Kidney glomerular epithelial cell (primary cell): ENCODE data around the gene SLC39A11.

ENCODE experiments used
- DNase-seq: peaks from one replicate; lab custom pipeline; 2025; lab: John Stamatoyannopoulos, UW

Gene SLC39A11

DNA sequence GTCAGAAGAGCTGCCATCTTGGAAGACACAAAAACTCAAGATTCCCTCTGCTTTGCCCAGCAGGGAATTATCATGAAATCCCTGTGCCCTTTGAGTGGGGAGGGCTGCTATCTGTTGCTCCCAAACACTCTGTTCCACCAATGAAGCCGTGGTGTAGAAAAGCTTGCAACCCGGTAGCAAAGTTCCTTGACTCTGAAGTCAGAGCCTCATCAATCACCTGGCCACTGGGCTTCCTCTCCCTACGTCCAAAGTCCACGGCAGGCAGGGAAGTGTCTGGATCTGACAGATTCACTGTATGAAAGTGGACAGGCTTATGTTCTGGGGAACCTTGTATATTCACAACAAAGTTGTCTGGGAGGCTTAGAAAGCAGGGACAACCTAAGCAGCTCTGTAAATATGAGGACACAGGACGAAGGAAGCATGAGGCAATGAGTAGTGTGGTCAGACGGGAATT lies 343.3 kb downstream of the SLC39A11 start:
- no peak for DNase-seq

DNA sequence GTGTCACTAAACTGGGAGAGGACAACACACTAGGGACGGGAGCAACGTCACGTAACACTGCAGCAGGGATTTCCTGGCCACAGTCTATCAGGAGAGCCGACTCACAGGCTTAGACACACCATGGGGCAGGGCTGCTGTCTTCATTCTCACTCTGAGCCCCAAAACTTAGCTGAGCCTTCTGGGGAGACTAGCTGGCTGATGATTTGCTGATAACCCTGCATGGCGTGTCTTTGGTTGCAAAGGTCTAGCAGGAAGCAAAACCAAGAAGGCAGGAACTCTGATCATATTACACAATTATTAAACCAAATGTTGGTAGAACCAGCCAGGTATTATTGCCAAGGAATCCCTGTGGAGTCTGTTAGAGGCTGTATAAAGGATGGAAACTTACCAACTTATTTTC lies 345.0 kb downstream of the SLC39A11 start:
- DNase-seq = no peak

DNA sequence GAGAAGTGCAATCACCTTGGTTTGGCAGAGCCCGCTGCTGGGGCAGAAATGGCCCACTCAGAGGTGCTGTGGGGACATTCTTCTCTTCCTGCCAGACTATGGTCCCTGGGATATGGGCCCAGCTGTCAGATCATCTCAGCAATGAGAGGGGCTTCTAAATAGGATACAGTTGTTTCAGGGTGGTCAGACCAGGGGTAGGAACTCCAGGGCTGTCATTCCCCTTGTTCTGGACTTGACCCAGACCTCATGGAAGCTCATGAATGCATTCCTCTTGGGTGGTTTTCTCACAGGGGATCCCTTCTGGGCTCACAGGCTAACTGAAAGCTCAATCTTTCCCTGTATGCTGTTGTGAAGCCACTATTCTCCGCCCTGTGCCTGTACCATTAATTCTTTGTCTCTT lies 347.2 kb downstream of the SLC39A11 start:
- no peak for DNase-seq

DNA sequence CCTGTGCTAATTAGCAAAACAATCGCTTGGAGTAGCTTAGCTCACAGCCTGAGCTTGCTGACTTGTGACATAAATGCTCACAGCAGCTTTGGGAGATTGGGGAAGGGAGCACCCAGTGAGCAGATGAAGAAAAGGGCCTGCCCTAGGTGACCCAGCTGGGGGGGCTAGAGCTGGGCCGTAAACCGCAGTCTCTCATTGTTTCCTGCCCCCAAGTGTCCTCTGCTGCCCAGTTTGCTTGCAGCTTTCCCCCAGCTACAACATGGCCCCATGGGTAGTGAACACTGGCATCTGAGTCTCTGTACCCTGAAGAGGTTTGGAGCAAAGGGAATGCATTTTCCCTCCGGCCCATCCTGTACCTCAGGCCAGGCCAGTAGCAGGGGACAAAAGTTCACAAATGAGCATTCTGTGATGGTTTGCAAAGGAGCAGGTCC lies 349.4 kb downstream of the SLC39A11 start:
- no peak for DNase-seq

DNA sequence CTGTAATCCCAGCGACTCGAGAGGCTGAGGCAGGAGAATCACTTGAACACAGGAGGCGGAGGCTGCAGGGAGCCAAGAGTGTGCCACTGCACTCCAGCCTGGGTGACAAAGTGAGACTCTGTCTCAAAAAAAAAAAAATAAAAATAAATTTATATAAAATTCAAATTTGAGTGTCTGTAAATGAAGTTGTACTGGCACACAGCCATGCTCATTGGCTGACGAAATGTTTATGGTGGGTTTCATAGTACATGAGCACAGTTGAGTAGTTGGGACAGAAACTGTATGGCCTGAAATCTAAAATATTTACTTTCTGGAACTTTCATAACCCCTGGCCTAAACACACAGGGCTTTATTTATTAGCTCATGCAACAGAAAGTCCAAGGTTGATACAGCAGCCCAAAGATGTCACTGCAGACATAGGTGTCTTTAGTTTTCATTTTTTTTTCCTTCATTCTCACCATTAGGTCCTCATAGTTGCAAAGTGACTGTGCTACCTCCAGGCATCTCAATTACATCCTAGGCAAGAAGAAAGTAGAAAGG lies 355.3 kb downstream of the SLC39A11 start:
- no peak for DNase-seq

DNA sequence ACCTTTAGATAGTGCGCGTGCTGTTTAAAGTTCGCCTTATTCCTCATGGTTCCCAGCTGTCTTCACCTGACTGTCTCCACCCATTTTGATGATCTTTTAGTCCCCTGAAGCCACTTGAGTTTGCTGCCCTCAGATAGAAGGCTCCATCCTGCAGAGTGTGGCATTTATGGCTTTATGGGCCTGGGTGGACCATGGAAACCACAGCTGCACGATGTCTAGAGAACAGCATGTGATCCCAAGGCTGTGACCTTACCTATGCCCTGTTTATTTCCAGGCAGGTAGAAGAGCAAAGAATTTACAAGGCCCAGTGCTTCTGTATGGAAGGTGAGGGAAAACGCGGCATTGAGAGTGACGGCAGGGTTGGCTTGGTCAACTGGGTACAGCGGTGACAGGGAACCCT lies 356.9 kb downstream of the SLC39A11 start:
- no peak for DNase-seq

DNA sequence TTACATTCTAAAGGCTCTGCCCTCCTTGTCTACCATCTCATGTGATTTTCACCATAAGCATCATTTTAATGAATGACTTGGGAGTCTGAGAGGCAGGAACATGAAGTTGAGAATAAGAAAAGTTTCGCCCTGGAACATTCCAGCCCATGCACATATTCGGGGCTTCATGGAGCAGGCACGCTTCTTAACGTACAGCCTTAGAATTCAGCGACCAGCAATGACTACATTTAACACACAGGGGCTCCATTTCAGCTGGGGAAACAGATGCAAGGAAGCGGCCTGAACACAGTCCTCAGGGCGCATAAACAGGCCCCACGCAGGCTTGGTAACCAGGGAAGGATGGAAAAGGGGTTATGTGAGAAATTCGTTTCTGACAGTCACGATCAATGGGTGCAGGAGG lies 357.4 kb downstream of the SLC39A11 start:
- DNase-seq = no peak

DNA sequence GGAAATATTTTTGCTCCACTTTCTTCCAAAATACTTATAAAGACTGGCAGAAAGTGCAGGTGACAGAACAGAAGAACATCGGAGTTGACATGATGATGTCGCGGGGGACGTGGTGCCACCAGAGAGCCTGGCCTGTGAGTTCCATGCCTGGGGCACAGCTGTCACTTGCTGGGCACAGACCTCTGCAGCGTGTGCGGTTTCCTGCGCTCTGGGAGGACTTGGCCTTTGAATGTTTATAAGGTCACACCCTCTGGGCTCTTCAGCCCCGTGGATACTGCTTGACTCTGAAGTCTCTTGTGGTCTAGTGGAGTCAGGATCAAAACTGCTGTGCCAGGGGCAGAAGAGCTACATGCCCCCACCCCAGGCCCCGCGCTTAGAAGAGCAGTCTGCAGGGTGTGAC lies 357.9 kb downstream of the SLC39A11 start:
- no peak for DNase-seq

DNA sequence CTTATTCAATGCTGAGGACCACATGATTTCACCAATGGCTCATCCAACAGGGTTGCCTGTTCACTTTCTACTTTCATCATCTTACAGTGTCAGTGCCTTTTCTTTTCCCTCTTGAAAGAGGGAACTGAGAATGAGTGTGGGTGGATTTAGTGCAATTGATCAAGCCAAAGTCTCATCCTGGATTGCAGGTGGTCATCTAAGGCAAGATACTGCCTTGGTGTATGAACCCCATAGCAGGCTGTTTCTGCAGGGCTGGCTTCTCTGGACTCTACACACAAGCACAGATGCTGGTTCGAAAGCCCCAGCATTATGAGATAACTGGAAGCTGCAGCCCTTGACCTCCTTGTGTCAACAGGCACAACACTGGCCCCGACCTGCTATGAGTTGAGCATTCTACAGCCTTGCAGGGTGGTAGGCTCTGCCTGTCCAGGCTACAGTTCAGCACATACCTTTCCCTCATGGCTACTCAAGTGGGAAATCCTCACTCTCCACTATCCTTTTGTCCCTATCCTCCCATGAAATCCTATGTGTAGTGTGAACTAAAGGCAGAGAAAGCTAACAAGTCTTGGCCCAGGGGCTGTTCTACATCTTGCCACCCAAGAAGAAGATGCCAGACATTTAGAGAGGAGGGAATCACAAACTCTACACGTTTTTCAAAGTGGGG lies 358.7 kb downstream of the SLC39A11 start:
- DNase-seq = no peak

DNA sequence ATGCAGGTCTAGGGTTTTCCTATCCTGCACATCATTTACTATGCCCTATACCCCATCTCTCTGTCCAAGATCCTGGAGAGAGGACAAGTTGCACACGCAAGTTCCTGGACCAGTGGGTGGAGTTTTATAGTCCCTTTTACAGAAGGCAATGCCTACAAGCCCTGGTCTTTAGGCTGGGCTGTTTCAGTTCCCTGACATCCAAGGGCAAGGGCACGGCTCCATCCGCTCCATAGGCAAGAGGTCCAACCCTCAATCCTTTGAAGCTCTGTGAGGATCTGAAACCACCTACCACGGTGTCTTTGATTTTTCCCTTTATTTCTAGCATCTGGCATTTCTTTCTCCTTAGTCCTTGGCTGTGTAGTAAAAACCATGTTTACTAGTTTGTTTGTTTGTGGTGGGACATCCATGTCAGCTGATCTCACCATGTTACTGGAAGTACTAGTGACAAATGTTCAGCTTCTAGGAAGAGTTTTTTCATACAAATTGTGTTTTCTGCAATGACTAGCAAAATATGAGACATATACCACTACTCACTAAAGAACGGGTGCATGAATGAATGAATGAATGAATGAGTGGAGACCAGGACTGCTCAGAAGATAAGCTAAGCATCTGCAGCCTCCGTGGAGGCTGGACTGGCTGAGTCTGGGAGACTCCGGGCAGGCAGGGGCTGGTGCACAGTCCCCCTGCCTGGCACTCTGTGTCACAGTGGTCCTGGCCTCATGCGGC lies 359.4 kb downstream of the SLC39A11 start:
- no peak for DNase-seq

DNA sequence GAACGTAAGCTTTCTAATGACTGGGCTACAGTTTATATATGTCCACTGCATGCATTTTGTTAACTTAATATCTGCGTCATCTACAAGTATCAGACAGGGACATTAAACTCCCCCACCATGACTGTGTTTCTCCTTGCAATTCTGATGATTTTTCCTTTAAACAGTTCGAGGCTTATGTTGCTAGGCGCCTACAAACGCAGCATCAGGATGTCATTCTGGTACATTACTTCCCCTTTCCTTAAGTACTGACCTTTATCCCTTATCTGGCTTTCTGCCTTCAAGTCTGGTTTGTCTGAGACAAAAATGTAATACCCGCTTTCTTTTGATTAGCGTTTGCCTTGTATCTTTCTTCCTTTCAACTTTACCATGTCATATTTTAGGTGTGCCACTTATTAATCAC lies 362.4 kb downstream of the SLC39A11 start:
- no peak for DNase-seq

DNA sequence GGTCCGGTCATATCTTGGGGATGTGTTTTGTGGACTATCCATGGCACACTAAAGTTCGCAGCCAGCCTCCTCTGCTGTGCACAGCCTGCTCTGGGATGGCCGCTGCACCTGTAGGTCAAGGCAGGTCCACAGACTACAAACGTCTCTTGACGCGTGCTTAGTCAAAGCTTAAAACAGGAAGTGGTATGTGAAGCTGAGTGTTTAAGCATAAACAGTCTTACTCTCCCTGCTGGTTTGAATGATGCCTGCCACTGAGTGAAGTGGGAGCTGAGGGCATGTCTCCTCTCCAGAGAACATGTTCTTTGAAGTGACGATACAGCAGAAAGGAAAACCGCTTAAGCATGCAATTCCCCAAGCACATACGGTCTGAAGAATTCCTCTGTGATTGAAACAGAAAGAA lies 365.6 kb downstream of the SLC39A11 start:
- peak; percentile 19 for DNase-seq

DNA sequence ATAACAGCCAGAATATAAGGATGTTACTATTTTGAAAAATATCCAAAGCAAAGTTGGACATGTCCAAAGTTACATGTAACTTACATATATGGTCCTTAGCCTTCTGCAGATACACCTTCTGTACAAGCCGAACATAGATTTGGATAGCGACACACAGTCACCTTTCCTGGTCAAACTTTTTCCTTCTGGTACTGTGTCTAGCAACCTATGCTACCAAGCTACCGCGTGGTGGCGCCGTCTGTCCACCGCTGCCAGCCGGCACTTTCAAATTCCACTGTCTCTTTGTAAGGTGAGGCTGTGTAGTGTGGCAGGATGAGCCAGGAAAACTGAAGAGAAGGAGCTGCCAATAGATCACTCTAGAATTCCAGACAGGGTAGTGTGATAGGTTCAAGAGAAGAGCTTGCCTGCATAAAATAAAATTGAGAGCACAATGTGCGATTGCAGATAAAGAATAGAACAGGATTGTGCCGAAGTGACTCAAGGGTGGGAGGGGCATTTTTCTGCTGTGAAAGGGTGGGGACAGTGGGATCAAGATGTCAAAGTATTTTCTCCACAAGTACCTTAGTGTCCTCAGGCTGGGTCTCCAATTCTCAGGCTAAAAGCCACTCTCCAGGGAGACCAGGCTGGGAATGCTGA lies 366.9 kb downstream of the SLC39A11 start:
- peak; percentile 79 for DNase-seq

DNA sequence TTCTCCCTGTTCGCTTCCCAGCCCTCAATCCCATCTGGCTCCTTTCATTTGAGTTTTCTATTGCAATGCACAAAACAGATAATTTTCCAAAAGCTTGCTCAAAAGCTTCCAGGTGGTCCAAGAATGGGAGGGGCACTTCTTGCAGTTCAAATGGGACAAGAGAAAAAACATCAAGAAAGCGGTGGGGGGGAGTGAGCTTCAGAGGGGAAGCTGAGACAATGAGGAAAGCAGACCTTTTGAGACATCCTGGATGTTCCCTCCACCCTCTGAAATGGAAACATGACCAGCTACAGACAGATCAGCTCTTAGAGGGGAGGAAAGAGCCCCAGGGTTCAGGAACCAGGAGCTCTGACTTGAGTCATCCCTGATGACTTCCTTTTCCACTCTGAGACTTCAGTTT lies 368.2 kb downstream of the SLC39A11 start:
- DNase-seq = no peak

DNA sequence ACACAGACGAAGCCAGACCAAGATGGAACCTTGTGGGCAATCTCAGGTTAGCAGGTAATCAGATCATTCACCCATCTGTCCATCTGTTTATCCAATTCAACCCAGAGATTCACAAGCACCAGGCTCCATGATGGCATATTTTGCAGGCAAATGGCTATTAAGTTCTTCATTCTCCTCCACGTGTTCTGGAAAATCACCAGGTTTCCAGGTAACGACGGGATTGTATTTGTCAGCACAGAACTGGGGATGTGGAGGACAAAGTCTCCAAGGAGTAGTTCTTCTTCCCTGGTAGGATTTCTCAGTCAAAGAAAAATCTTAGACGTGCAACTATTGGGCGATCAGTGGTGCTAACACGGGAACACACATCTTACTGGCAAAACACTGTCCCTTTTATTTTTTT lies 368.8 kb downstream of the SLC39A11 start:
- no peak for DNase-seq

DNA sequence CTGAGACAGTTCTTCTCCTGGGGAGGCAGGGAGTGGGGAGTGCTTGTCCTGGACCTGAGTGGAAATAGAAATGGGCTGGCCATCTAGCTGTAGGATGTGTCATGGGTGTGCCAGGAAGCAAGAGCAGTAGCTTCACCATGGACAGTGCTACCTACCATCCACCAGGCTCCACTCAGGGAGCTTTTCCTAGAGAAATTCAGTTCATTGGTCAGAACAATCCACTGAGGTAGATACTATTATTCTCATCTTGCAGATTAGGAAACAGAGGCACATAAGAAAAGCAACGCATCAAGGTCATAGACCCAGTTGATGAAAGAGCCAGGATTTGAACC lies 372.0 kb downstream of the SLC39A11 start:
- DNase-seq = no peak

DNA sequence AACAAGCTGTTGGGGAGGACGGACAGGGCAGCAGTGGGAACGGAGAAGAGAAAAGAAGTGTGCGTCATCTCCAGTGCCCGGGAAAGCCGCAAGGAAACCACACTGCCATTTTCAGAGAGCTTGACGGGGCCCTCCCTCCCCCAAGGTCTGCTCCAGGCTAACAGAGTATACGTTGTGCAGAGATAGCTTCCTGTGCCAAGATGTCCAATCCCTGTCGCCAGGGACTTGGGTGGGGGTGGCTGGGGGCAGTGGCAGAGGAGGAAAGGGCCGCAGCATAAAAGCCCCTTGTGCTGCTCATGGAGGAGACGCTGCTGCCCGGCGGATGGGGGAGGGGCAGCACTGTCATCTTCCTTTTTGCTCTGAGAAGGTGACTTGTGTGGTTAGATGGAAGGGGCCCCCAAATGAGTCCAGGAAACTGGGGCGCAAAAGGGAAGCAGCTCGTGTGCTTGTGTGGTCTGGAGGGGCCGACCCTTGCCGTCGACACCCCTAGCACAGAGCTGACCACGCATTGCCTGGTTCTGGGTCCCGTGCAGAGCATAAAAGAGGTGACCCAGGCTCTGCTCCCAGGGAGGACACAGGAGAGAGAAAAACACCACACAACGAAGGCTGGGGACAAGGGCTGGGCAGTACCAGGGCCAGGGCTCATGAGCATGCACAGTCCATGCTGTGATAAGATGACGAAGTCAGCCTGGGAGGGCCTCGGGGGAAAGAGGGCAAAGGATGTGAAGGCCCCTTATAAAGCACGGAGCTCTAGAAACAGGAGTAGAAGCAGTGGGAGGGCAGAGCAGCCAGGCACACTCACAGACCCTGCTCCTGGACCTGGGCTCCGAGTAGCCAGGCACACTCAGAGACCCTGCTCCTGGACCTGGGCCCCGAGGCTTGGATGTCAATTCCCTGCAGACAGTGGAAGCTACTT lies 372.7 kb downstream of the SLC39A11 start:
- no peak for DNase-seq

DNA sequence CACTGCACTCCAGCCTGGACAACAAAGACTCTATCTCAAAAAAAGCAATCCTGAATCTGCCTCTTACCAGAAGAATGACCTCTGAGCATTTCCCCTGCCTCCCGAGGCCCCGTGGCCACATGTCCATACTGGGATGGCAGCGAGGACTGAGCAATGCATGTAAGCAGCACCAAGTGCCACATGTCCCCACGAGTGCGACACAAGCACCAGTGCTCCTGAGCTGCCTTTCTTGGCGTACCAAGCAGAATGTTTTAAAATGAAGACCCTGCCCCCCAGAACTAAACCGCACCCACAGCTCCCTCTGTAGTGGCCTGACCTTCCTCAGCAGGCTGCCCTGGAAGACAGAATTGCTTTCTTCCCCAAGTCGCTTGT lies 373.3 kb downstream of the SLC39A11 start:
- DNase-seq = no peak

DNA sequence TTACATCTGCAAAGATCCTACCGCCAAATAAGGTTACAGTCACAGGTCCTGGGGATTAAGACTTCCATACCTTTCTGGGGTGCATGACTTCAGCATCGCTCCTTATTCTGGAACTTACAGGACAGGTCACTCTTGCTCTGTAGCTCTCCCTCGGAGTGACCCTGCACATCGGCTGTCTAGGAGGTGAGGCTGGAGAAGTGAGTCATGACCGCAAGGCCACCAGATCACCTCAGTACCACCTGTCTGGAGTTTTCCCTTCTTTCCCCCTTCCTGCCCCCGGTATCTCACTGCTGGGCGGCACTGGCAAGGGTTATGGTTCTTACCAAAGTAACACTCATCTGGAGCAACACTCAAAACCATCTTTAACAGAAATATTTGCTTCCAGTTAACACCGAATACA lies 374.8 kb downstream of the SLC39A11 start:
- no peak for DNase-seq

DNA sequence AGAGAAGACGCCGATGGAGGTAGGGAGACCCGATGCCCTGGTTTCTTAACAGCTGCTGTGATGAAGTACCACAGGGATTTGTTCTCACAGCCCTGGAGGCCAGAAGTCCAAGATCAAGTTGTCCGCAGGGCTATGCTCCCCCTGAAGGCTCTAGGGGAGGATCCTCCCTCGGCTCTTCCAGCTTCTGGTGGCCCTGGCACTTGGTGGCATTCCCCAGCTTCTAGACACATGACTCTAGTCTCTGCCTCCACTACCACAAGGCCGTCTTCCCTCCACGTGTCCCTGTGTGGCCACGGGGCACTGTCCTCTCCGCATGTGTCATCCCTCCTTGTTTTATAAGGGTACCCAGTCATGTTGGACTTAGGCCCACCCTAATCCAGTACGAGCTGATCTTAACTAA lies 375.2 kb downstream of the SLC39A11 start:
- no peak for DNase-seq

DNA sequence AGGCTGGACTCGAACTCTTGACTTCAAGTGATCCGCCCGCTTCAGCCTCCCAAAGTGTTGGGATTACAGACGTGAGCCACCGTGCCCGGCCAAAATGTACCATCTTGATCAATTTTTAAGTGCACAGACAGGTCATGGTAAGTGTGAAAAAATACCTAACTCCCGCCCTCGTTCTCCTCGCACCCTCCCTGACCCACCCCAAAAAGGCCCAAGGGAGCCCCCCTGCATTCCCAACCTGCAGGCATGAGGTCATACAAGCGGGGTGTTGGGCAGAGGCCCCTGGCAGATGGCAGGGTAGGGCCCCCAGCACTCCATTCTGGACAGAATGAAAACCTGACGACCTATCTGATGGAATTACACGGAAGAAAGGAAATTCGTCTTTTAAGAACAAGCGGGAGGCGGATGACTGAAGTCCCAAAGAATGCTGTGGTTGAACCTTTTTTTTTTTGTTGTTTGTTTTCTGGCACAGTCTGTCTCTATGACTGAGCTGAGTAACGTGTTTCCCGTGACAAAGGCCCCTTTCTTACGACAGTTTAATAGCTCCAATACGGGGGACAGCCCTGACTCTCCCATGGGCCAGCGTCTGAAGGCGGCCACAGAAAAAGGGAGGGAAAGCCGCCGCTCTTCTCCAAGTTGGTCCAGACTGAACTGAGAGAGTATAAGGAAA lies 376.4 kb downstream of the SLC39A11 start:
- DNase-seq = peak; percentile 91
